Gastroesophageal sphincter (tissue), 3 donors: ENCODE data around the gene REV1.

Experiments used
- EP300 ChIP-seq: sonication (generic); formaldehyde crosslinking; IDR thresholded peaks from one replicate; pipeline ENCODE4 v1.6.1; 2017; ENCODE audit warnings: antibody characterized with exemption, mild to moderate bottlenecking
- POLR2A ChIP-seq, 2 donors: fragments of 450-650 bp; IDR thresholded peaks; one replicate each; pipeline ENCODE4 v1.6.1; 2017; ENCODE audit warnings: antibody characterized with exemption in 2 of 2, mild to moderate bottlenecking in 2 of 2, moderate library complexity in 1 of 2
- POLR2AphosphoS5 ChIP-seq: sonication (generic); formaldehyde crosslinking; IDR thresholded peaks from one replicate; pipeline ENCODE4 v1.6.1; 2017; ENCODE audit warnings: antibody characterized with exemption
- TF ChIP-seq, protein P1 (sequence below), 4 experiments: fragments of 200-600 bp in 2 of 4; fragments of 450-650 bp in 2 of 4; sonication (generic) in 1 of 4; IDR thresholded peaks; one replicate each; pipeline ENCODE4 v1.5.1; 2017 to 2019; ENCODE audit warnings: antibody characterized with exemption in 4 of 4, mild to moderate bottlenecking in 2 of 4, moderate library complexity in 2 of 4

DNA sequence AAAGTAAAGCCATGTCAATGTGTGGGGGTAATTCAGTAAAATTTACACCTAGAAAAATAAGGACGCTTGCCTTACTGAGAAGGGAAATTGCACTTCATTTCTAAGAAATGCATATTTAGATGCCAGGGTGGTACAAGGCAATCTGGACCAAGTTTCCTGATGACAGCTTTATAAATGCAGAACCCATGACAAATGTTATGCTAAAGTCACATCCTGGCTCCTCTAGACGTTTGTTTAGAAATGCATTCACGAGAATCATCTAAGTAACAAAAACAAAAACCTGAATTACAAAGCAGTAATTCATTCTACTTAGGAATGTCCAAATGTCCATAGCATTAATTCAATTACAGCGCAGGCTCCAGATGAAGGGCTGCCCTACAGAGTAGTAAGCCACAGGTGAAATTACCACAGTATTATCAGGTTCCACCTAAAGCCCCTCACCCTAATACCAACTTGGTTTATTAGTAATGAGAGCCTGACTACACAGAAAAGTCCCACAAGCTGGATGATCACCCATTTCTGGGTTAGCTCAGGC, 49.8 kb downstream of the REV1 start:
- TF ChIP-seq, protein P1, sequence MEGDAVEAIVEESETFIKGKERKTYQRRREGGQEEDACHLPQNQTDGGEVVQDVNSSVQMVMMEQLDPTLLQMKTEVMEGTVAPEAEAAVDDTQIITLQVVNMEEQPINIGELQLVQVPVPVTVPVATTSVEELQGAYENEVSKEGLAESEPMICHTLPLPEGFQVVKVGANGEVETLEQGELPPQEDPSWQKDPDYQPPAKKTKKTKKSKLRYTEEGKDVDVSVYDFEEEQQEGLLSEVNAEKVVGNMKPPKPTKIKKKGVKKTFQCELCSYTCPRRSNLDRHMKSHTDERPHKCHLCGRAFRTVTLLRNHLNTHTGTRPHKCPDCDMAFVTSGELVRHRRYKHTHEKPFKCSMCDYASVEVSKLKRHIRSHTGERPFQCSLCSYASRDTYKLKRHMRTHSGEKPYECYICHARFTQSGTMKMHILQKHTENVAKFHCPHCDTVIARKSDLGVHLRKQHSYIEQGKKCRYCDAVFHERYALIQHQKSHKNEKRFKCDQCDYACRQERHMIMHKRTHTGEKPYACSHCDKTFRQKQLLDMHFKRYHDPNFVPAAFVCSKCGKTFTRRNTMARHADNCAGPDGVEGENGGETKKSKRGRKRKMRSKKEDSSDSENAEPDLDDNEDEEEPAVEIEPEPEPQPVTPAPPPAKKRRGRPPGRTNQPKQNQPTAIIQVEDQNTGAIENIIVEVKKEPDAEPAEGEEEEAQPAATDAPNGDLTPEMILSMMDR (IDR thresholded peaks at IDR 0.05) = no peak
- TF ChIP-seq EP300 = no peak
- TF ChIP-seq POLR2A (IDR thresholded peaks at IDR 0.05) = no peak
- no peak for TF ChIP-seq POLR2AphosphoS5
